WTC11 (cell line): ENCODE results near the gene GPR85.
"Not testable (repeated sequence)": the region's sequence is repeated elsewhere in the genome, so short reads cannot be mapped to it uniquely, and the experiment has no call there.

Source experiments
- CTCF ChIP-seq: fragments of 200-600 bp; IDR thresholded peaks from 2 replicates; pipeline ENCODE4 v1.8.0; 2022; ENCODE audit warnings: antibody characterized with exemption
- E2F5 ChIP-seq: sonication (generic); formaldehyde crosslinking; IDR thresholded peaks from 2 replicates; pipeline ENCODE4 v1.8.1; 2022; ENCODE audit warnings: mild to moderate bottlenecking, moderate library complexity, missing genetic modification reagents
- FOXJ3 ChIP-seq: sonication (generic); formaldehyde crosslinking; IDR thresholded peaks from 2 replicates; pipeline ENCODE4 v1.9.0; 2021; ENCODE audit warnings: missing genetic modification reagents, mild to moderate bottlenecking, borderline replicate concordance
- IRF1 ChIP-seq: sonication (generic); formaldehyde crosslinking; IDR thresholded peaks from 2 replicates; pipeline ENCODE4 v1.8.0; 2023; ENCODE audit warnings: missing genetic modification reagents
- IRF2 ChIP-seq: sonication (generic); formaldehyde crosslinking; IDR thresholded peaks from 2 replicates; pipeline ENCODE4 v1.8.0; 2022; ENCODE audit warnings: low read depth, missing genetic modification reagents, borderline replicate concordance
- NR2C2 ChIP-seq: sonication (generic); formaldehyde crosslinking; IDR thresholded peaks from 2 replicates; pipeline ENCODE4 v1.8.0; 2022; ENCODE audit warnings: mild to moderate bottlenecking, missing genetic modification reagents
- TEAD1 ChIP-seq: sonication (generic); formaldehyde crosslinking; IDR thresholded peaks from 2 replicates; pipeline ENCODE4 v1.8.0; 2022; ENCODE audit warnings: mild to moderate bottlenecking, missing genetic modification reagents
- USF2 ChIP-seq: sonication (generic); formaldehyde crosslinking; IDR thresholded peaks from 2 replicates; pipeline ENCODE4 v1.8.1; 2023; ENCODE audit warnings: mild to moderate bottlenecking, missing genetic modification reagents, moderate library complexity
- ZBTB21 ChIP-seq: sonication (generic); formaldehyde crosslinking; IDR thresholded peaks from 2 replicates; pipeline ENCODE4 v1.8.1; 2023; ENCODE audit warnings: mild to moderate bottlenecking, missing genetic modification reagents, borderline replicate concordance
- TF ChIP-seq, protein P1 (sequence below): sonication (generic); formaldehyde crosslinking; IDR thresholded peaks from 2 replicates; pipeline ENCODE4 v1.8.0; 2022; ENCODE audit warnings: mild to moderate bottlenecking, missing genetic modification reagents
- TF ChIP-seq, protein P2 (sequence below): sonication (generic); formaldehyde crosslinking; IDR thresholded peaks from 2 replicates; pipeline ENCODE4 v1.8.0; 2022; ENCODE audit warnings: mild to moderate bottlenecking, missing genetic modification reagents

GRCh38 chr7:113117374-113117774 is 30.7 kb upstream of the GPR85 start:
- TF ChIP-seq, protein P1, sequence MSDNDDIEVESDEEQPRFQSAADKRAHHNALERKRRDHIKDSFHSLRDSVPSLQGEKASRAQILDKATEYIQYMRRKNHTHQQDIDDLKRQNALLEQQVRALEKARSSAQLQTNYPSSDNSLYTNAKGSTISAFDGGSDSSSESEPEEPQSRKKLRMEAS (CRISPR knock-in tag) = not testable (repeated sequence)
- TF ChIP-seq CTCF; IRF1 (CRISPR knock-in tag); TEAD1; E2F5 (CRISPR knock-in tag); IRF2; FOXJ3; NR2C2 (CRISPR knock-in tag); USF2 (CRISPR knock-in tag); ZBTB21 (CRISPR knock-in tag): not testable (repeated sequence)
- TF ChIP-seq, protein P2, sequence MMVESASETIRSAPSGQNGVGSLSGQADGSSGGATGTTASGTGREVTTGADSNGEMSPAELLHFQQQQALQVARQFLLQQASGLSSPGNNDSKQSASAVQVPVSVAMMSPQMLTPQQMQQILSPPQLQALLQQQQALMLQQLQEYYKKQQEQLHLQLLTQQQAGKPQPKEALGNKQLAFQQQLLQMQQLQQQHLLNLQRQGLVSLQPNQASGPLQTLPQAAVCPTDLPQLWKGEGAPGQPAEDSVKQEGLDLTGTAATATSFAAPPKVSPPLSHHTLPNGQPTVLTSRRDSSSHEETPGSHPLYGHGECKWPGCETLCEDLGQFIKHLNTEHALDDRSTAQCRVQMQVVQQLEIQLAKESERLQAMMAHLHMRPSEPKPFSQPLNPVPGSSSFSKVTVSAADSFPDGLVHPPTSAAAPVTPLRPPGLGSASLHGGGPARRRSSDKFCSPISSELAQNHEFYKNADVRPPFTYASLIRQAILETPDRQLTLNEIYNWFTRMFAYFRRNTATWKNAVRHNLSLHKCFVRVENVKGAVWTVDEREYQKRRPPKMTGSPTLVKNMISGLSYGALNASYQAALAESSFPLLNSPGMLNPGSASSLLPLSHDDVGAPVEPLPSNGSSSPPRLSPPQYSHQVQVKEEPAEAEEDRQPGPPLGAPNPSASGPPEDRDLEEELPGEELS (CRISPR knock-in tag) = not testable (repeated sequence)
